ENCODE results near the gene CSTPP1. TPM values are rescaled to one million over a fixed set of nuclear protein-coding genes. Genes with fewer than 3 reads are reported as not detected.
"Not testable (repeated sequence)": the region's sequence is repeated elsewhere in the genome, so short reads cannot be mapped to it uniquely, and the experiment has no call there.

The CSTPP1 gene
- total RNA-seq, 2 donors from 2014 or later: 17.8 to 19.8 TPM

GRCh38 chr11:46979358-46979757, 42.8 kb downstream of the CSTPP1 start:
- intact Hi-C loops (cut with DNase I): no loop called here
- no peak for DNase-seq (ENCODE audit: low spot score)

DNA sequence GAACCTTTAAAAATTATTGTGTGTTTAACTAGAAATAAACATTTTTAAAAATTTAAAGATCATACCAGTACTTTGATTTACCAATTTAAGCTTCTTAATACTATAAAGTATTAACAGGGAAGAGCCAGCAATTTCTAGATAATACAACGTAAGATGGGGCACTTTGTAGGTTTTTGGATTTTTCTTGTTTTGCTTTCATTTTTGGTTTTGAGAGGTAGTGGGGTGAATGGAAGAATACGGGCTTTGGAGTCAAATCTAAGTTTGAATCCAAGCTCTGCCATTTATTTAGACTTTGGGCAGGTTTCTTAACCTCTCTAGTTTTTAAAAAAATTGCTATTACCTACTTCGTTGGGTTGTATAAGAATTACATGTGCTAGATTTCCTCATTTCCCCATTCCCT, 44.9 kb downstream of the CSTPP1 start:
- DNase-seq (ENCODE audit: low spot score): no peak
- intact Hi-C loops (cut with DNase I): no loop called here

DNA sequence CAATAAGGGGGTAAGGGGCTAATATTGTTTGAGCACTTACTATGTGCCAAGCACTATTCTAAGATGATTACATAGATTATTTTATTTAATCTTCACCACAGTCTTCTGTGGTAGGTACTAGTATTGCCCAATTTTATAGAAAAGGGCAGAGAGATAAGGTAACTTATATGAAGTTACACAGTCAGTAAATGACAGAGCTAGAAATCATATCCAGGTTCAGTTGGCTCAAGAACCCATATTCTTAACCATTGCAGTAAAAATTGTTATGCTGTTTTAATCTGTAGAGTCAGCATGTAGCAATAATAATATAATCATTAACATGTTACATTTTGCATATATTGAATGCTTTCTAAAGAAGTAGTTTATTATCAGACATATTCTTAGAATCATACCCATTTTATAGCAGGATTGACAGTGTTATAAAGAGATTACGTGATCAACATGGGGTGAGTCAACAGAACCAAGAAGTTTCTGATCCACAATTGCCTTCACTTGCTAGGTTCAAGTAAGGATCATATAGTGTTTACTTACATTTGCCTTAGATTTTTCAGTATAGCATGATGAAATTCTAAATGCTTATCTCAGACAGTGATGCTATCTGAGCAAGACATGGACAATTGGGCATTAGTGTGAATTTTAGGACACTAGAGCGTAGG, 46.4 kb downstream of the CSTPP1 start:
- DNase-seq (ENCODE audit: low spot score): no peak
- intact Hi-C loops (cut with DNase I): no loop called here

DNA sequence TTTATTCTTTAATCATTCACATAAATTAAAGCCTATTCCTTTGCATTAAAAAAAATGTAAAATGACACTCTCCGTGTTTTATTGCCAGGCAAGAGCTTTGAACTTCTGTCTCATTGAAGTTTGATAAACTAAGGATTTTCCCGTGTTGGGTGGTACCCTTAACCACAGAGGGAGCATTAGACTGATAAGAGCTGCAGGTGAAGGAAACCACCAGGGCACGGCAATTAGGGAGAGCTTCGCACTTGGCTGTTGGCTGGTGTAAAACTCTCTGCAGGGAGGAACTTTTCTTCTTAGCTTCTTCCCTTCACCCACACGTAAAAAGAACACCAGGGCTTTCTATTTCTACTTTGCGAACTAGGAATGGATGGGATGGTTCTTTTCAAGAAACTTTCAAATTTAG, 47.0 kb downstream of the CSTPP1 start:
- no peak for DNase-seq (ENCODE audit: low spot score)

GRCh38 chr11:46984548-46984947, 48.0 kb downstream of the CSTPP1 start:
- intact Hi-C loops (cut with DNase I): no loop called here
- DNase-seq (ENCODE audit: low spot score): no peak

More for the DNA sequence above, 47.0 kb downstream of the CSTPP1 start:
- intact Hi-C loops (cut with DNase I): no loop called here

- DNase-seq (ENCODE audit: low spot score): no peak
- intact Hi-C loops (cut with DNase I): no loop called here
These were observed 48.4 kb downstream of the CSTPP1 start for GRCh38 chr11:46984987-46985386.

- DNase-seq (ENCODE audit: low spot score): no peak
- intact Hi-C loops (cut with DNase I): no loop called here
These were observed 50.6 kb downstream of the CSTPP1 start for GRCh38 chr11:46987183-46987582.

- intact Hi-C loops (cut with DNase I); DNase-seq (ENCODE audit: low spot score): not testable (repeated sequence)
These were observed 53.4 kb downstream of the CSTPP1 start for GRCh38 chr11:46989810-46990487.

- DNase-seq (ENCODE audit: low spot score): no peak
- intact Hi-C loops (cut with DNase I): no loop called here
These were observed 54.8 kb downstream of the CSTPP1 start for GRCh38 chr11:46991391-46991790.

DNA sequence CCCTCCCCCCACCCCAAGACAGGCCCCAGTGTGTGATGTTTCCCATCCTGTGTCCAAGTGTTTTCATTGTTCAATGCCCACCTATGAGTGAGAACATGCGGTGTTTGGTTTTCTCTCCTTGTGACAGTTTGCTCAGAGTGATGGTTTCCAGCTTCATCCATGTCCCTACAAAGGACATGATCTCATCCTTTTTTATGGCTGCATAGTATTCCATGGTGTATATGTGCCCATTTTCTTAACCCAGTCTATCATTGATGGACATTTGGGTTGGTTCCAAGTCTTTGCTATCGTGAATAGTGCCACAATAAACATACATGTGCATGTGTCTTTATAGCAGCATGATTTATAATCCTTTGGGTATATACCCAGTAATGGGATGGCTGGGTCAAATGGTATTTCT, 55.8 kb downstream of the CSTPP1 start:
- DNase-seq (ENCODE audit: low spot score); intact Hi-C loops (cut with DNase I): not testable (repeated sequence)

DNA sequence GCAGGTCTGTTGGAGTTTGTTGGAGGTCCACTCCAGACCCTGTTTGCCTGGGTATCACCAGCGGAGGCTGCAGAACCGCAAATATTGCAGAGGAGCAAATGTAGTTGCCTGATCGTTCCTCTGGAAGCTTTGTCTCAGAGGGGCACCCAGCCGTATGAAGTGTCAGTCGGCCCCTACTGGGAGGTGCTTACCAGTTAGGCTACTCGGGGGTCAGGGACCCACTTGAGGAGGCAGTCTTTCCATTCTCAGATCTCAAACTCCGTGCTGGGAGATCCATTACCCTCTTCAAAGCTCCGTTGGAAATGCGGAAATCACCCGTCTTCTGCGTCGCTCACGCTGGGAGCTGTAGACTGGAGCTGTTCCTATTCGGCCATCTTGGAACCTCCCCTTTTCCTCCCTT, 61.2 kb downstream of the CSTPP1 start:
- intact Hi-C loops (cut with DNase I); DNase-seq (ENCODE audit: low spot score): not testable (repeated sequence)

DNA sequence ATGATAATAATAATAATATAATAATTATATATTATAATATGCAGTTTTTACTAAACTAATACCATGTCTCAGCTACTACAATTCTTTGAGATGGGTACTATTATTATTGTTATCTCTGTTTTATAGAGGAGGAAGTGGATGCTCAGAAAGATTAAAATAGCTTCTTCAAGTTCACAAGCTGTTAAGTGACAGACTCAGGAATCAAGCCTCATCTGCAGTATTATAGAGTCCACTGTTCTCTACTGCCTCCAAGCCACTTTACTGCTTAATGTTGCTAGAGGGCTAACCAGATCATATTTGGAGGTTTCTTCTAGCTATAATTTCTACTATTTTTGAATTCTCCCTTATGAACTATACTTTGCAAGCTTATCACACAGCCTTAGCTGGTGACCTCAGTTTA, 62.7 kb downstream of the CSTPP1 start:
- intact Hi-C loops (cut with DNase I): no loop called here
- no peak for DNase-seq (ENCODE audit: low spot score)

DNA sequence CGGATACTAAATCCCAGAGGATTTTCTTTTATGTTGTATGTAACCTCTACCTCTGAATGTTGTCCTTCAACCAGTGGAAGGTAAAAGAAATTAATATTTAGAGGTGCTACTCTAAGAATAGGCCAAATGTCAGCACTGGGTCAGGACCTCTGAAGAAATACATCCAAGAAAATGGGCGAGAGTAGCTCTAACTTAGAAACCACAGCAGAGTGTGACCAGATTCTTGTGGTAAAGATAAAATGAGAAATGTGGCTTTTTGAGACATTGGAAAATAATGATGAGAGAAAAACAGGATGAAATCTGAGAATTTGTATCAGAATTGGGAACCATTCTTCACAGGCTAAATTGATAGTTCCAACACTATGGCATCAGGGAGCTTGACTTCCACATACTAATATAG, 63.5 kb downstream of the CSTPP1 start:
- no peak for DNase-seq (ENCODE audit: low spot score)
- intact Hi-C loops (cut with DNase I): no loop called here

- intact Hi-C loops (cut with DNase I): no loop called here
- DNase-seq (ENCODE audit: low spot score): no peak
These were observed 65.2 kb downstream of the CSTPP1 start for GRCh38 chr11:47001781-47002181.

- no peak for DNase-seq (ENCODE audit: low spot score)
- intact Hi-C loops (cut with DNase I): no loop called here
These were observed 65.8 kb downstream of the CSTPP1 start for GRCh38 chr11:47002390-47002789.

- no peak for DNase-seq (ENCODE audit: low spot score)
- intact Hi-C loops (cut with DNase I): no loop called here
These were observed 66.8 kb downstream of the CSTPP1 start for GRCh38 chr11:47003180-47003877.

DNA sequence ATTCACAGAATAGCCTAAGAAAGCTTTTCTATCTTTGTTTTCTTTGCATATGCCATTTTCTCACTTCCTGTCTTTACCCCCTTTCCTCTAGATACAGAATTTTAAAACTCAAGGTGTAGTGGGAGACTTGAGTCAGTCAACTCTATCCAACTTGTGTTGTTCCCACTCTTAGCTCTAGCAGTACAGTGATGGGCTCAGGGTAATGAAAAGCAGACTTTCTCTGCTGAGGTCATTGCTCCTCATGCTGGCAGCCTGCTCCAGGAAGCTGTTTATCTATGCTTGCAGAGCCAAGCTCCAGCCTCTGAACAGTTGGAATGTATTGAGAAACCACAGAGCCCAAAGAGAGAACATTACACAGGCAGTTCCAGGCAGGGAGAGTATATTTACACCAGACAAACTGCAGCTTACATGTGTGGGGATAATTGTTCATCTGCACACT, 68.1 kb downstream of the CSTPP1 start:
- intact Hi-C loops (cut with DNase I): no loop called here
- DNase-seq (ENCODE audit: low spot score): peak; percentile 89

- intact Hi-C loops (cut with DNase I): no loop called here
- DNase-seq (ENCODE audit: low spot score): no peak
These were observed 68.9 kb downstream of the CSTPP1 start for GRCh38 chr11:47005441-47005840.

DNA sequence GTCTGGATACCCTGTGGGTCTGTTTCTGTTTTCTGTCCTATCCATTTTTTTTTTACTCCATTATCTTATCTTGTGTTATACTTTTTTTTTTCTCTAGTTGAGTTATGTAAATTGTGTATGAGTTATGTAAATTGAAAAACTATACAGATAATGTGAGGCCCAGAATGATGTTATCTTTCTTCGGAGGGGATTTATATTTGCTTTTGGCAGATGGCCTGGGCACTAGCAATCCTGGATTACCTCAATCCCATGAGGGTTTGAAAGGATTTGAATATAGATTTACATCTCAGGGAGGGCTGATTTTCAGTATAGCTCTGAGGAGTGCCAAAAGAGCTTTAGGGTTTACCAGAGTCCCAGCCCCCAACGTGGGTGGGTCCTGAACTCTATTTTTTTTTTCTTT, 71.0 kb downstream of the CSTPP1 start:
- no peak for DNase-seq (ENCODE audit: low spot score)
- intact Hi-C loops (cut with DNase I): no loop called here

GRCh38 chr11:47010179-47010578, 73.6 kb downstream of the CSTPP1 start:
- no peak for DNase-seq (ENCODE audit: low spot score)
- intact Hi-C loops (cut with DNase I): no loop called here

- DNase-seq (ENCODE audit: low spot score): no peak
- intact Hi-C loops (cut with DNase I): no loop called here
These were observed 77.5 kb downstream of the CSTPP1 start for GRCh38 chr11:47014097-47014496.

Measured in posterior vena cava (tissue), 2 donors.